ENCODE results near the gene CACNA1S.

GRCh38 chr1:201069636-201070035 lies 42.6 kb downstream of the CACNA1S start:
- TF ChIP-seq CTCF (IDR thresholded peaks at IDR 0.05), result no peak
- no peak for TF ChIP-seq ZFX (IDR thresholded peaks at IDR 0.05; ENCODE audit: borderline replicate concordance)
